Stomach (tissue), 4 donors: Measurements from ENCODE around the gene UBXN7.

Source experiments
- CTCF ChIP-seq, 7 experiments: fragments of 450-650 bp in 4 of 7; fragments of 200-600 bp in 3 of 7; sonication (generic) in 3 of 7; IDR thresholded peaks; one replicate each; pipeline ENCODE4 v1.5.1; 2016 to 2019; ENCODE audit warnings: antibody characterized with exemption in 7 of 7, control low read depth in 2 of 7, mild to moderate bottlenecking in 1 of 7
- EP300 ChIP-seq: sonication (generic); formaldehyde crosslinking; IDR thresholded peaks from one replicate; pipeline ENCODE4 v1.6.1; 2017; ENCODE audit warnings: antibody characterized with exemption
- POLR2A ChIP-seq, 4 donors: fragments of 450-650 bp; IDR thresholded peaks; one replicate each; pipeline ENCODE4 v1.6.1; 2016; ENCODE audit warnings: antibody characterized with exemption in 4 of 4, control low read depth in 2 of 4, mild to moderate bottlenecking in 1 of 4, moderate library complexity in 1 of 4
- POLR2AphosphoS5 ChIP-seq, 3 donors: sonication (generic); formaldehyde crosslinking; IDR thresholded peaks; one replicate each; pipeline ENCODE4 v1.6.1; 2016; ENCODE audit warnings: antibody characterized with exemption in 3 of 3

GRCh38 chr3:196414469-196414868 lies 17.8 kb downstream of the UBXN7 start:
- TF ChIP-seq CTCF (IDR thresholded peaks at IDR 0.05) (no peak), EP300 (no peak), POLR2AphosphoS5 (IDR thresholded peaks at IDR 0.05) (no peak), POLR2A (IDR thresholded peaks at IDR 0.05) (no peak)
